ENCODE data around the gene UBE2U.
"Not testable (repeated sequence)": the region's sequence is repeated elsewhere in the genome, so short reads cannot be mapped to it uniquely, and the experiment has no call there.

The UBE2U gene

GRCh38 chr1:64187646-64188045, 15.8 kb upstream of the UBE2U start:
- no peak for DNase-seq

GRCh38 chr1:64192290-64192689, 11.1 kb upstream of the UBE2U start:
- no peak for DNase-seq

GRCh38 chr1:64194168-64195080, 9.0 kb upstream of the UBE2U start:
- DNase-seq: peak in 6 of 56 donors; percentile 5 to 43 (median 14)

- no peak for DNase-seq
Measured at GRCh38 chr1:64195081-64195395, 8.4 kb upstream of the UBE2U start.

GRCh38 chr1:64196074-64196870, 7.2 kb upstream of the UBE2U start:
- peak in 32 of 56 donors; percentile 9 to 80 (median 35) for DNase-seq

- no peak for DNase-seq
Measured at GRCh38 chr1:64197076-64197475, 6.3 kb upstream of the UBE2U start.

- DNase-seq: no peak
Measured at GRCh38 chr1:64199154-64199553, 4.3 kb upstream of the UBE2U start.

GRCh38 chr1:64200064-64200463, 3.4 kb upstream of the UBE2U start:
- no peak for DNase-seq

GRCh38 chr1:64209221-64209620, 5.8 kb downstream of the UBE2U start:
- DNase-seq: no peak

GRCh38 chr1:64212031-64212430, 8.6 kb downstream of the UBE2U start:
- DNase-seq: no peak

GRCh38 chr1:64215576-64215975, 12.2 kb downstream of the UBE2U start:
- no peak for DNase-seq

GRCh38 chr1:64220241-64220640, 16.8 kb downstream of the UBE2U start:
- DNase-seq: no peak

- DNase-seq: no peak
Measured at GRCh38 chr1:64223329-64224151, 20.1 kb downstream of the UBE2U start.

GRCh38 chr1:64224236-64224635, 20.8 kb downstream of the UBE2U start:
- DNase-seq: not testable (repeated sequence)

GRCh38 chr1:64228167-64228957, 24.9 kb downstream of the UBE2U start:
- DNase-seq: no peak

- no peak for DNase-seq
Measured at GRCh38 chr1:64229307-64229706, 25.9 kb downstream of the UBE2U start.

GRCh38 chr1:64231153-64231552, 27.7 kb downstream of the UBE2U start:
- no peak for DNase-seq

GRCh38 chr1:64231654-64232053, 28.2 kb downstream of the UBE2U start:
- no peak for DNase-seq

- DNase-seq: no peak
Measured at GRCh38 chr1:64234714-64235113, 31.3 kb downstream of the UBE2U start.

GRCh38 chr1:64235181-64235580, 31.8 kb downstream of the UBE2U start:
- no peak for DNase-seq

GRCh38 chr1:64235910-64236309, 32.5 kb downstream of the UBE2U start:
- DNase-seq: no peak

All from amygdala (tissue), 56 donors.